GM12874 (cell line): Measurements from ENCODE around the gene ATP9B.

ENCODE experiments used
- TF ChIP-seq, protein P1 (sequence below): IDR thresholded peaks from 2 replicates; pipeline ENCODE4 v1.5.1; 2011; ENCODE audit warnings: low read depth, mild to moderate bottlenecking, control low read depth, low read length, moderate library complexity; ENCODE audit not compliant: insufficient read depth

The ATP9B gene

DNA sequence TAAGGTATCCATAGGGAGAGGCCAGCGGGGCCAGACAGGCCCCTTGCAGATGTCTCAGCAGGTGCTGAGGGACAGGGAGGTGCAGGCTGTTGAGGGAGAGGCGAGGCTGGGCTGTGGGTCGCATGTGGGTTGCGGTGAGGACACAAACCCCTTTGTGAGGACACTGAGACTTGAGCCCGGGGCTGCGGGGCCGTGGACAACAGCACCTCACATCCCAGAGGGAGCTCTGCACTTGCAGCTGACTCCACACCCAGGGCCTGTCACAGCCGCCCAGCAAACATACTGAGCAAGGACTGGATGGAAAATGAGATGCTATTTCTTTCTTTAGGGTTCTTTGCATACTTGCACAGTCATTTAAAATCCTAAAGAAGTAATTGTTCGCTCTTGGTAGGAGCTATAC lies 231.2 kb downstream of the ATP9B start:
- TF ChIP-seq, protein P1, sequence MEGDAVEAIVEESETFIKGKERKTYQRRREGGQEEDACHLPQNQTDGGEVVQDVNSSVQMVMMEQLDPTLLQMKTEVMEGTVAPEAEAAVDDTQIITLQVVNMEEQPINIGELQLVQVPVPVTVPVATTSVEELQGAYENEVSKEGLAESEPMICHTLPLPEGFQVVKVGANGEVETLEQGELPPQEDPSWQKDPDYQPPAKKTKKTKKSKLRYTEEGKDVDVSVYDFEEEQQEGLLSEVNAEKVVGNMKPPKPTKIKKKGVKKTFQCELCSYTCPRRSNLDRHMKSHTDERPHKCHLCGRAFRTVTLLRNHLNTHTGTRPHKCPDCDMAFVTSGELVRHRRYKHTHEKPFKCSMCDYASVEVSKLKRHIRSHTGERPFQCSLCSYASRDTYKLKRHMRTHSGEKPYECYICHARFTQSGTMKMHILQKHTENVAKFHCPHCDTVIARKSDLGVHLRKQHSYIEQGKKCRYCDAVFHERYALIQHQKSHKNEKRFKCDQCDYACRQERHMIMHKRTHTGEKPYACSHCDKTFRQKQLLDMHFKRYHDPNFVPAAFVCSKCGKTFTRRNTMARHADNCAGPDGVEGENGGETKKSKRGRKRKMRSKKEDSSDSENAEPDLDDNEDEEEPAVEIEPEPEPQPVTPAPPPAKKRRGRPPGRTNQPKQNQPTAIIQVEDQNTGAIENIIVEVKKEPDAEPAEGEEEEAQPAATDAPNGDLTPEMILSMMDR = no peak

DNA sequence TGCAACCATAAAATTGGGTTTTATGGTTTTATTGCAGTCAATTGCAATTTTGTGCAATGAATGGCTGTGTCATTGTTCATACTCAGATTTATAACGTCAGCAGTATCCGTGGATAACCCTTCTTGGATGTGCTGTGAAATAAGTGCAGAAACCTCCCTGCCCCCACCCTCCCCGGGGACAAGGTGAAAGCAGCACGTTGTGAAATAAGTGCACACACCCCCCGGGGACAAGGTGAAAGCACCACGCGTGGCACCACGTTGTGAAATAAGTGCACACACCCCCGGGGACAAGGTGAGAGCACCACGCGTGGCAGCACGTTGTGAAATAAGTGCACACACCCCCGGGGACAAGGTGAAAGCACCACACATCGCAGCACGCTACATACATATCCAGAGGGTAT lies 232.9 kb downstream of the ATP9B start:
- TF ChIP-seq, protein P1 = no peak

DNA sequence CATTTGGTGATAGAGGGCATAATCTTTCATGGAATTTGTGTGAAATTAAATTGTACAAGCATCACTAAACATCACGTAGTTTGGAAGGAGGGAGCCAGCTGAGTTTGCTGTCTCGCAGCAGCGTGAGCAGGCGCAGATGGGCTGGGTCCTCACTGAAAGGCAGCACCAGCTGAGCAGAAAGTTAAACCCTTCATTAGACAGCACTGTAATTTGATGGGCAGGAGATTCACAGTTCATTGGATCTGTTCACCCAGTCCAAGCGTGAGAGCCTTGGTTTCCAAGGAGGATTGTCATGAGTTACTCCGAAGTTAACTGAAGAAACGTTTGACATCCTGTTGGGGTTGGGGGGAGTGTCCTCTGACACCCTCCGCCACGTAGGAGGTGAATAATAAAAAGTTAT lies 236.7 kb downstream of the ATP9B start:
- TF ChIP-seq, protein P1 = no peak

DNA sequence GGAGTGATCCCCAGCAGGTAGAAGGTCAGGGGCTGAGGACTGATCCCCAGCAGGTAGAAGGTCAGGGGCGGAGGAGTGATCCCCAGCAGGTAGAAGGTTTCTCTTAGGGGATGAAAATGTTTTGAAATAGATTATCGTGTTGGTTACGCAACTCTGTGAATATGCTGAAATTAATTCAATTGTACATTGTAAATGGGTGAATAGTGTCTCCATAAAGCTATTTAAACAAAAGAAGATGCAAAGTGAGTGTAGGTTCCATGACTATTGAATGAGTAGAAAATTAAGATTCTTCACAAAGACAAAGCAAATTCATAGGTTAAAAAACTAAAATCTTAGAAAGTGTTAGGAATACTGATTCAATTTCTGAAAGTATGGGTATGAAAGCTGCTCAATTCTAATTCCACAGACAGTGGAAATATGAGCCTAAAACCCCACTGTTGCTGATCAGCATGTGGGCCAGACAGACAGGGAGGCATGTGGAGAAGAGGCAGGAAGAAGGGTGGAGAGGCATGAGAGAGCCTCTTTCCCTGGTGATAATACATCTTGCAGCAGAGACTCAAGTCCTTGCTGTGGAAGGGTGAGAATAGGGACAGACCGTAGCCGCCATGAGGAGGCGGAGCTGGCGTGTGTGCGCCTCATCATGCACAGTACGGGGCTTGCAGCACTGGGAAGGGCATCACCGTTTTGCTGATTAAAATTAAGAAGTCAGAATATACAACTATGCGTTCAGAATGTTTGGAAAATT lies 240.6 kb downstream of the ATP9B start:
- TF ChIP-seq, protein P1 = no peak

DNA sequence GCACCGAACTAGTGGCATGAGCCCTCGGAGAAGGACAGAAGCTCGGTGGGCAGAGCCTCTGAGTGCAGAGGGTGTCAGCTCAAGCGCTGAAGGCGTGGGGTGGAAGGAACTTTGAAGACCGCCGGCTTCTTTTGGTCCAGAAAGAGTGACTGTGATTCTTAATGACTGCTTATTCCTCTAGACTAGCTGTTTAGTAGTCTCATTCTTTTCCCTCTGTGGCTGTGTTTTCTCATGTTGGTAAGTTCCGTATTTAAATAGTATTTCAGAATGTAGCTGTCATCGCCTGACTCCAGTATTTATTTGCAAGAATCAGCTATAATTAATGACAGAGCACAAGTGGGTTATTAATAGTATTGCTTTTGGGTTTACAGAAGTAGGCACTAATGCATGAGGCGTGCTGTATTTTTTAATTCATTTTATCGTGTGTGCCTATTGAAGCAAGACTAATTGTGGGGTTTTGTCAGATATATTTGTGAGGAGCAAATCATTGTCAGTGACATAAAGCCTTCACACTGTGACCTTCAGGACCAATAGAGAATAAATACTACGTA lies 245.7 kb downstream of the ATP9B start:
- TF ChIP-seq, protein P1 = no peak

DNA sequence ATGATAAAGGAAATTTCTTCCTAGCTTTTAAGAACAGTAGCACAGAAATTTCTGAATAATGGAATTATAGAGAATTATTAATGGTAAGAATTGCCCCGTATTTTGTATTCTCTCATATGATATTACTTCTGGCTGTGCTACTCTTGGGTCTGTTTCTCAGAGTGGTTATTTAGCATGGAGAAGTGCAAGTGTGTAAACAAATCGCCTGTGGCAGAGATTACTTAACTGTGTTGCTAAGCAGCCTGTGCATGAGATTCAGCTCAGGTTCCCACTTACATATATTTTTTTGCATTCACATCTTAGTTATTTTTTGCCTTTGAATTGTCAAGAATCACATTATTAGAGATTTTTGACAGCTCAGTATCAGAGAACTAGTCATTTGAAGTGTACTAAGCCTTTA lies 246.4 kb downstream of the ATP9B start:
- TF ChIP-seq, protein P1 = no peak

DNA sequence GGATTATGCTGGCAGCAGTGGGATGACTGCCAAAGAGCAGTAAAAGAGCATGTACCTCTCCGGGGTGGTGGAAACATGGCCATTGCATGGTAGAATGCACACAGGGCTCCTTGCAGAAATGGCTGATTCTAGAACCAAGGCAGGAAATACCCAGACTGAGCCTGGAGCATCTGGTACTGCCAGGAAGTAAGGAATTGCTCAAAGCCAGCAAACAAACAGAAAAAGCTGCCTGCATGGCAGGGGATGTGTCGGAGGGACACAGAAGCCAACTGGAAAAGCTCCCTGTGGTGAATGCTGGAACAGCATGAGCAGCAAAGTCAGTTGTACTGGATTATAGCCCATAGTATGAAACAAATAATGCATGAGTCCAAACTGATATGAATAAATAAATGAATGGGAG lies 248.5 kb downstream of the ATP9B start:
- TF ChIP-seq, protein P1 = no peak
